ENCODE data around the gene FBXO15.

FBXO15 gene

GRCh38 chr18:74173434-74173750, 25.8 kb upstream of the FBXO15 start:
- no peak overlapping the region for H3K4me3 ChIP-seq (ENCODE audit: control insufficient read depth, low read depth, low read length)
- no peak for TF ChIP-seq CTCF (IDR thresholded peaks at IDR 0.05; ENCODE audit: control insufficient read depth, insufficient read depth, low read depth, low read length, missing control alignments)

GRCh38 chr18:74172697-74173433, 25.2 kb upstream of the FBXO15 start:
- no peak overlapping the region for H3K4me3 ChIP-seq (ENCODE audit: control insufficient read depth, low read depth, low read length)
- DNase-seq (ENCODE audit: low read depth) = no peak
- TF ChIP-seq CTCF (IDR thresholded peaks at IDR 0.05; ENCODE audit: control insufficient read depth, insufficient read depth, low read depth, low read length, missing control alignments) = no peak

More at GRCh38 chr18:74173434-74173750, 25.8 kb upstream of the FBXO15 start:
- no peak for DNase-seq (ENCODE audit: low read depth)

- no peak for DNase-seq (ENCODE audit: low read depth)
- no peak overlapping the region for H3K4me3 ChIP-seq (ENCODE audit: control insufficient read depth, low read depth, low read length)
- no peak for TF ChIP-seq CTCF (IDR thresholded peaks at IDR 0.05; ENCODE audit: control insufficient read depth, insufficient read depth, low read depth, low read length, missing control alignments)
Measured at GRCh38 chr18:74171910-74172606, 24.4 kb upstream of the FBXO15 start.

GRCh38 chr18:74166386-74166785, 18.8 kb upstream of the FBXO15 start:
- no peak for TF ChIP-seq CTCF (IDR thresholded peaks at IDR 0.05; ENCODE audit: control insufficient read depth, insufficient read depth, low read depth, low read length, missing control alignments)
- H3K4me3 ChIP-seq (ENCODE audit: control insufficient read depth, low read depth, low read length) = no peak overlapping the region
- no peak for DNase-seq (ENCODE audit: low read depth)

- DNase-seq (ENCODE audit: low read depth) = no peak
- no peak for TF ChIP-seq CTCF (IDR thresholded peaks at IDR 0.05; ENCODE audit: control insufficient read depth, insufficient read depth, low read depth, low read length, missing control alignments)
Measured at GRCh38 chr18:74163019-74163660, 15.5 kb upstream of the FBXO15 start.

GRCh38 chr18:74155276-74155675, 7.6 kb upstream of the FBXO15 start:
- TF ChIP-seq CTCF (IDR thresholded peaks at IDR 0.05; ENCODE audit: control insufficient read depth, insufficient read depth, low read depth, low read length, missing control alignments) = no peak
- no peak for DNase-seq (ENCODE audit: low read depth)
- no peak overlapping the region for H3K4me3 ChIP-seq (ENCODE audit: control insufficient read depth, low read depth, low read length)

More at GRCh38 chr18:74163019-74163660, 15.5 kb upstream of the FBXO15 start:
- no peak overlapping the region for H3K4me3 ChIP-seq (ENCODE audit: control insufficient read depth, low read depth, low read length)

Data from AG09309 (cell line).